ENCODE data around the gene EVA1A. TPM values are rescaled to one million over a fixed set of nuclear protein-coding genes. Genes with fewer than 3 reads are reported as not detected.

EVA1A gene
- total RNA-seq, 2 donors from 2014 or later = not detected

DNA sequence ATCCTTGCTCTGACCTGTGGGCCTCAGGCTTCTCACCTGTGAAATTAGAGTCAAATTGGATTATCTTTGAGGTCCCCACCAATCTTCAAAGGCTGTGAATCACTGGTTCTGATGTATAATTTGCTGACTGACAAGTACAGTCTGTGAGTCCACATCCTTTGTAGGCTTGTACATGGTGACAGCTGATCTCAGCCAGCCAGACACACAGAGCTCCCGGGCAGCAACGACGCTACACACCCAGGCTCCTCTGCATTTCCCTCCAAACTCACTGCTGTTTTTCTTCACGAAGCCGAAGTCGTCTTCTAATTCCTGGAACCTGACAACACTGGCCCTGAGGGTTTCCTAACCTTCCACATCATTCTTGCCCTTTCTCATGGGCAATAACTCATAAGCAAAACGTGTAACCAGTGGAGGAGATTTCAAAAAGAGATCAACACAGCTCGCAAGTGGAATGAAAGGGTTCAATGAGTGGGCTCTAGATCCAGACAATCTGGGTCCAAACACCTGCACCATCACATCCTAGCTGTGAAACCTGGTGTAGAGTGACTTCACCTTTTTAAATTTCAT, 37.9 kb upstream of the EVA1A start:
- H3K9me3 Mint-ChIP-seq = no peaks in the 10 kb centered on the region
- ATAC-seq (no peak), DNase-seq (ENCODE audit: low spot score) (no peak)
- peaks cover 17 to 19% of the 10 kb centered on the region in 2 donors for H3K27me3 Mint-ChIP-seq
- no peaks in the 10 kb centered on the region for H3K36me3 Mint-ChIP-seq
- no peak overlapping the region for H3K27ac Mint-ChIP-seq
- H3K4me3 Mint-ChIP-seq = no peak overlapping the region
- no peaks in the 10 kb centered on the region for H3K4me1 Mint-ChIP-seq (ENCODE audit: low read depth in 2 of 2)

- ATAC-seq (no peak), DNase-seq (ENCODE audit: low spot score) (no peak)
- Mint-ChIP-seq H3K27ac (no peak overlapping the region), H3K4me1 (ENCODE audit: low read depth in 2 of 2) (no peaks in the 10 kb centered on the region), H3K4me3 (no peak overlapping the region), H3K36me3 (no peaks in the 10 kb centered on the region), H3K27me3 (peaks cover 15 to 19% of the 10 kb centered on the region in 2 donors), H3K9me3 (no peaks in the 10 kb centered on the region)
Observed at GRCh38 chr2:75597949-75598348, 37.2 kb upstream of the EVA1A start.

- no peak for ATAC-seq
- Mint-ChIP-seq H3K4me3 (no peak overlapping the region), H3K27me3 (peaks cover 10 to 24% of the 10 kb centered on the region in 2 donors), H3K9me3 (no peaks in the 10 kb centered on the region), H3K27ac (no peak overlapping the region), H3K4me1 (ENCODE audit: low read depth in 2 of 2) (no peaks in the 10 kb centered on the region), H3K36me3 (no peaks in the 10 kb centered on the region)
- DNase-seq (ENCODE audit: low spot score) = no peak
Observed at GRCh38 chr2:75596784-75597183, 36.0 kb upstream of the EVA1A start.

DNA sequence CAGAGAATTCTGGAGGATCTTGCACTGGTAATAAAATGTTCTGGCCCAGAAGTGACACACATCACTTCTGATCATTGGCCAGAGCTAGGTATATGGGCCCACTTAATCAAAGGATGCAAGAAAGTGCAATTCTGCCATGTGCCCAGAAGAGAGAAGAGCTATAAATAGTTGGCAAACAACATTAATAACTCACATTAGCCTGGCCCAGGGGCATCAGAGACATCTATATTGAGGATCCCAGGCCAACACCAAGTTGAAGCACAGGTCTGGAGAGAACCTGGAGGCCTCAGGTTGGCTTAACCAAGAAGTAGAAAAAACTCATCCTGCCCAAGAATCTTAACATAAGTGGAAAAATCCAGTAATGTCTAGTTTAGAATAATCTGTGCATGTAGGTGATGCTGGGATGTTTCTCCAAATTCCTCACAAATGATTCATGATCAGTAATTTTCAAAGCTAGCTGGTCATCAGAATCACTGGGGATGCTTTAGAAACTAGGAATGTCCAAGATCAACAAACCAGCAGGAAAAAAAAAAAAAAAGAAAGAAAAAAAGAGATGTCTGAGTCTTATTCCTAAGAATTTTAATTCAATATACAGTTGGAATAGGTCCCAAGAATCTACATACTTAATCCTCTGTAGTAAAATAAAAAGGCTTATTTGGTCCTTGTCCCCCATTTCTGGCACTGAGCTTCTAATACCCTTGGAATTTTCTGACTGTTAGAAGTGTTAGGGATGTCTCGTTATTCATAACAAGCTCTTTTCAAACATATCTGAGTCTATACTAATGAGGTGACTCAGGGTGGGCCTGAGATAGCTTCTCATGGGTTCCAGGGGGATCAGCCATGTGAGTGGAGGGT, 35.0 kb upstream of the EVA1A start:
- no peaks in the 10 kb centered on the region for H3K36me3 Mint-ChIP-seq
- no peak overlapping the region for H3K4me3 Mint-ChIP-seq
- peaks cover 7 to 20% of the 10 kb centered on the region in 2 donors for H3K27me3 Mint-ChIP-seq
- no peaks in the 10 kb centered on the region for H3K9me3 Mint-ChIP-seq
- no peak overlapping the region for H3K27ac Mint-ChIP-seq
- ATAC-seq (no peak), DNase-seq (ENCODE audit: low spot score) (no peak)
- no peaks in the 10 kb centered on the region for H3K4me1 Mint-ChIP-seq (ENCODE audit: low read depth in 2 of 2)

DNA sequence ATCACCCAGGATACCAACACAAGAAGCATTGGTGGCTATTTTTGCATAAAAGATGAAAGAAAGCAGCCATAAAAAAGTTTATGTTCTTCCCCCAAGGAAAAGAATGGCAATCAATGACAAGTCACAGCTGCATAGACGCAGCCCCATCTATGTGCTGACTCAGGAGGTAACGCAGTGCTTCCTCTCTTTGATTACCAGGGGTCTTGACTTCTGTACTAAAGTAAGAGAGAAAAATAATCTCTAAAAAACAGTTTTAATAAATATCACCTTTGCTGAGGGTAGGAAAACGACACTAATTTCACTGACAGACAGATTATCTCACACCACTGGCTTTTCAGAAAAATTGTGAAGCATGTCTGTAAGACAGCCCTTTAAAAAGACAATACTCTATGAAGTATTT, 33.9 kb upstream of the EVA1A start:
- Mint-ChIP-seq H3K36me3 (no peaks in the 10 kb centered on the region), H3K4me3 (no peak overlapping the region), H3K9me3 (no peaks in the 10 kb centered on the region), H3K27me3 (peaks cover 8 to 20% of the 10 kb centered on the region in 2 donors), H3K4me1 (ENCODE audit: low read depth in 2 of 2) (no peaks in the 10 kb centered on the region), H3K27ac (no peak overlapping the region)
- DNase-seq (ENCODE audit: low spot score) = no peak
- ATAC-seq = no peak

GRCh38 chr2:75592888-75593287, 32.1 kb upstream of the EVA1A start:
- H3K27me3 Mint-ChIP-seq = peaks cover 11 to 20% of the 10 kb centered on the region in 2 donors
- H3K36me3 Mint-ChIP-seq = no peaks in the 10 kb centered on the region
- H3K4me1 Mint-ChIP-seq (ENCODE audit: low read depth in 2 of 2) = no peaks in the 10 kb centered on the region
- ATAC-seq (no peak), DNase-seq (ENCODE audit: low spot score) (no peak)
- no peaks in the 10 kb centered on the region for H3K9me3 Mint-ChIP-seq
- no peak overlapping the region for H3K27ac Mint-ChIP-seq
- H3K4me3 Mint-ChIP-seq = no peak overlapping the region

- ATAC-seq = no peak
- no peaks in the 10 kb centered on the region for H3K9me3 Mint-ChIP-seq
- no peak overlapping the region for H3K4me3 Mint-ChIP-seq
- peaks cover 11 to 20% of the 10 kb centered on the region in 2 donors for H3K27me3 Mint-ChIP-seq
- H3K4me1 Mint-ChIP-seq (ENCODE audit: low read depth in 2 of 2) = no peaks in the 10 kb centered on the region
- no peaks in the 10 kb centered on the region for H3K36me3 Mint-ChIP-seq
- no peak overlapping the region for H3K27ac Mint-ChIP-seq
- no peak for DNase-seq (ENCODE audit: low spot score)
Observed at GRCh38 chr2:75592030-75592429, 31.3 kb upstream of the EVA1A start.

GRCh38 chr2:75589391-75590105, 28.8 kb upstream of the EVA1A start:
- Mint-ChIP-seq H3K36me3 (no peaks in the 10 kb centered on the region), H3K4me3 (no peak overlapping the region), H3K27me3 (peaks cover 12 to 30% of the 10 kb centered on the region in 2 donors), H3K4me1 (ENCODE audit: low read depth in 2 of 2) (no peaks in the 10 kb centered on the region), H3K9me3 (no peaks in the 10 kb centered on the region), H3K27ac (no peak overlapping the region)
- DNase-seq (ENCODE audit: low spot score) (no peak), ATAC-seq (no peak)

DNA sequence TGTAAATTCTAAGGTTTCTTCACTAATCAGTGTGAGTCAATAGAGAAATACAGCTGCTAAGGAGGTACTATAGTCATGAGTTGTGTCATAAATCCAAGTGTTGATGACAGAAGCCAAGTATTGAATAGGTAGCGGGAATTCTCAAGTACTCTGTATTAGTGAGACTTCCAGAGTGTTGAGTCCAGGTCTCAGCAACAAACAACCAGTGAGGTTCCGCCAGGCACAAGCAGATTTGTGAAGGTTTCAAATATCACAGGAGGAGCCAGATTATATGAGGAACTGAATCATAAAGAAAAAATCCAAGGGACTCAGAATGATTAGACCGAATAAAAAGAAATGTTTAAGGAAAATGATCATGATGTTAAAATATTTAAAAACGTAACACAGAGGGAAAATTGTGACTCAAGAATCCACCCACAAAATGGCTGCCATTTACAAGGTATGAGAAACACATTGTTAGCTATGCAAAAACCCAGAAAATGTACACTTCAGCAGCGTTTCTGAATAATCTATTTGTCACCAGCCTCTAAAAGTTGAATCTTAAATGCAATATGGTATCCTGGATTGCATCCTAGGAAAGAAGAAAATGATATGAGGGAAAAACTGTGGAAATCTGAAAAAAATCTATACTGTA, 27.3 kb upstream of the EVA1A start:
- H3K4me1 Mint-ChIP-seq (ENCODE audit: low read depth in 2 of 2) = no peaks in the 10 kb centered on the region
- DNase-seq (ENCODE audit: low spot score) (no peak), ATAC-seq (no peak)
- H3K4me3 Mint-ChIP-seq = no peak overlapping the region
- no peaks in the 10 kb centered on the region for H3K9me3 Mint-ChIP-seq
- no peak overlapping the region for H3K27ac Mint-ChIP-seq
- H3K36me3 Mint-ChIP-seq = no peaks in the 10 kb centered on the region
- H3K27me3 Mint-ChIP-seq = peaks cover 12 to 31% of the 10 kb centered on the region in 2 donors

- Mint-ChIP-seq H3K9me3 (no peaks in the 10 kb centered on the region), H3K27ac (no peak overlapping the region), H3K27me3 (peaks cover 14 to 31% of the 10 kb centered on the region in 2 donors), H3K4me1 (ENCODE audit: low read depth in 2 of 2) (no peaks in the 10 kb centered on the region), H3K36me3 (no peaks in the 10 kb centered on the region), H3K4me3 (no peak overlapping the region)
- ATAC-seq = no peak
- no peak for DNase-seq (ENCODE audit: low spot score)
Observed at GRCh38 chr2:75586971-75587370, 26.2 kb upstream of the EVA1A start.

- Mint-ChIP-seq H3K27ac (no peak overlapping the region), H3K9me3 (no peaks in the 10 kb centered on the region), H3K36me3 (no peaks in the 10 kb centered on the region), H3K4me3 (no peak overlapping the region), H3K27me3 (peaks cover 10 to 37% of the 10 kb centered on the region in 2 donors), H3K4me1 (ENCODE audit: low read depth in 2 of 2) (no peaks in the 10 kb centered on the region)
- DNase-seq (ENCODE audit: low spot score) (no peak), ATAC-seq (no peak)
Observed at GRCh38 chr2:75582840-75583239, 22.1 kb upstream of the EVA1A start.

DNA sequence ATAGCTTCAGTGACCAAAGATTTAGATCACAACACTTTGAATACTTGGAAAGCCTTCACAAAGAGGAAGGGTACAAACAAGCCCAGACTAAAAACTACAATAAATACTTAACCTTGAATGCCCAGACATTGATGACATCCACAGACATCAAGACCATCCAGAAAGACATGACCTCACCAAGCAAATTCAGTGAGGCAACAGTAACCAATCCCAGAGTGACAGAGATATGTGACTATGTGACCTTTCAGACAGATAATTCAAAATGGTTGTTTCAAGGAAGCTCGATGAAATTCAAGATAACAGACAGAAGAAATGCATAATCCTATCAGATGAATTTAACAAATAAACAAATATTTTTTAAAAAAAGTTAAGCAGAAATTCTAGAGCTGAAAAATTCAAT, 19.9 kb upstream of the EVA1A start:
- H3K9me3 Mint-ChIP-seq = no peaks in the 10 kb centered on the region
- H3K36me3 Mint-ChIP-seq = no peaks in the 10 kb centered on the region
- no peak overlapping the region for H3K27ac Mint-ChIP-seq
- peaks cover 6 to 28% of the 10 kb centered on the region in 2 donors for H3K27me3 Mint-ChIP-seq
- no peaks in the 10 kb centered on the region for H3K4me1 Mint-ChIP-seq (ENCODE audit: low read depth in 2 of 2)
- DNase-seq (ENCODE audit: low spot score) (no peak), ATAC-seq (no peak)
- no peak overlapping the region for H3K4me3 Mint-ChIP-seq

GRCh38 chr2:75580156-75580555, 19.4 kb upstream of the EVA1A start:
- no peak for ATAC-seq
- peaks cover 6 to 27% of the 10 kb centered on the region in 2 donors for H3K27me3 Mint-ChIP-seq
- H3K36me3 Mint-ChIP-seq = no peaks in the 10 kb centered on the region
- no peaks in the 10 kb centered on the region for H3K9me3 Mint-ChIP-seq
- no peak overlapping the region for H3K4me3 Mint-ChIP-seq
- no peak overlapping the region for H3K27ac Mint-ChIP-seq
- no peaks in the 10 kb centered on the region for H3K4me1 Mint-ChIP-seq (ENCODE audit: low read depth in 2 of 2)
- no peak for DNase-seq (ENCODE audit: low spot score)

- H3K27me3 Mint-ChIP-seq = peaks cover 6 to 27% of the 10 kb centered on the region in 2 donors
- ATAC-seq (no peak), DNase-seq (ENCODE audit: low spot score) (no peak)
- H3K27ac Mint-ChIP-seq = no peak overlapping the region
- no peaks in the 10 kb centered on the region for H3K9me3 Mint-ChIP-seq
- H3K36me3 Mint-ChIP-seq = no peaks in the 10 kb centered on the region
- no peak overlapping the region for H3K4me3 Mint-ChIP-seq
- no peaks in the 10 kb centered on the region for H3K4me1 Mint-ChIP-seq (ENCODE audit: low read depth in 2 of 2)
Observed at GRCh38 chr2:75579186-75579585, 18.4 kb upstream of the EVA1A start.
